Gastroesophageal sphincter (tissue), 2 donors: ENCODE data around the gene IL13RA2.

Experiments used
- POLR2A ChIP-seq, 2 donors: fragments of 450-650 bp; IDR thresholded peaks; one replicate each; pipeline ENCODE4 v1.6.1; 2017; ENCODE audit warnings: antibody characterized with exemption in 2 of 2, mild to moderate bottlenecking in 2 of 2, moderate library complexity in 1 of 2
- POLR2AphosphoS5 ChIP-seq: sonication (generic); formaldehyde crosslinking; IDR thresholded peaks from one replicate; pipeline ENCODE4 v1.6.1; 2017; ENCODE audit warnings: antibody characterized with exemption

- TF ChIP-seq POLR2AphosphoS5 (no peak), POLR2A (IDR thresholded peaks at IDR 0.05) (no peak)
Measured at GRCh38 chrX:115029440-115029839, 12.0 kb upstream of the IL13RA2 start.
